ENCODE data around the gene SGMS1.

Gene SGMS1

DNA sequence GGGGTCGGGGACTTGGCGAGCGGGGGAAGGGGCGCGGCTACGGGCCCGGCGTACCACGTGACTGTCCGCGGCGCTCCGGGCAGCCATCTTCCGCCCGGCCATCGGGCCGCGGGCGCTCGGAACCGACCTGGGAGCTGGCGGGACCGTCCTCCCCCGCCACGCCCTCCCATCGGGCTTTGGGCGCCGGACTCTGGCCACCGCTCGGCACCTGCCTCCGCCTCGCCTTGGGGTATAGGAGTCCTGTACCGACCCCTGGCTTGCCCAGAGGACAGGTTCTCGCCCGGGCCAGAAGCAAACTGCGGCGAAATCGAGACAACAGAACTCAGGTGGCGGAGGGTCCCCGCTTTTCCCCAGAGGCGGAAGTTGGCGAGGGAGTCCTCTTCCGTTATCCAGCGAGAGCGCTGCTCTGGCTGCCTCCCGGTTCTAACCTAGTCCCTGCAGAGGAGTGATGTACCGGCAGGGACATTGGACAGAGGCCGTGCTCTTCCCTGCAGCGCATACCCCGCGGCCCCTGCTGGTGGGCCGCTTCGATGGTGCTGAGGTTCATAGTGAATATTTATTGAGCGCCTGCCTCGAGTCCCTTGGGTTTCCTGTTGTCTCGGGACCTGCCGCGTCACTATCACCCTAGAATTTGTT lies 1.2 kb upstream of the SGMS1 start:
- Histone ChIP-seq H4K20me1 (ENCODE audit: control insufficient read depth, insufficient read depth, low read depth, low read length) (no peaks in the 10 kb centered on the region), H3K27me3 (ENCODE audit: control insufficient read depth, low read length) (no peaks in the 10 kb centered on the region), H3F3A (ENCODE audit: control insufficient read depth, insufficient read depth) (peaks cover 13% of the 10 kb centered on the region), H3K27ac (ENCODE audit: low read depth, low read length) (peak overlapping the region; percentile 85), H3K36me3 (ENCODE audit: control insufficient read depth, low read length) (no peaks in the 10 kb centered on the region; the same call in 1 of the 2 replicates), H3K4me3 (ENCODE audit: low read length) (peak overlapping the region; percentile 83), H3K9me3 (ENCODE audit: control insufficient read depth, insufficient read depth, low read length) (no peaks in the 10 kb centered on the region), H3K9me2 (replicated peaks; ENCODE audit: control insufficient read depth, low read length) (no peaks in the 10 kb centered on the region), H3K79me2 (ENCODE audit: control insufficient read depth, low read length) (peaks cover 30% of the 10 kb centered on the region), H3K4me1 (ENCODE audit: control insufficient read depth, low read length) (peaks cover 37% of the 10 kb centered on the region), H3K4me2 (ENCODE audit: low read length) (peak overlapping the region; percentile 94)
- TF ChIP-seq, protein P1, sequence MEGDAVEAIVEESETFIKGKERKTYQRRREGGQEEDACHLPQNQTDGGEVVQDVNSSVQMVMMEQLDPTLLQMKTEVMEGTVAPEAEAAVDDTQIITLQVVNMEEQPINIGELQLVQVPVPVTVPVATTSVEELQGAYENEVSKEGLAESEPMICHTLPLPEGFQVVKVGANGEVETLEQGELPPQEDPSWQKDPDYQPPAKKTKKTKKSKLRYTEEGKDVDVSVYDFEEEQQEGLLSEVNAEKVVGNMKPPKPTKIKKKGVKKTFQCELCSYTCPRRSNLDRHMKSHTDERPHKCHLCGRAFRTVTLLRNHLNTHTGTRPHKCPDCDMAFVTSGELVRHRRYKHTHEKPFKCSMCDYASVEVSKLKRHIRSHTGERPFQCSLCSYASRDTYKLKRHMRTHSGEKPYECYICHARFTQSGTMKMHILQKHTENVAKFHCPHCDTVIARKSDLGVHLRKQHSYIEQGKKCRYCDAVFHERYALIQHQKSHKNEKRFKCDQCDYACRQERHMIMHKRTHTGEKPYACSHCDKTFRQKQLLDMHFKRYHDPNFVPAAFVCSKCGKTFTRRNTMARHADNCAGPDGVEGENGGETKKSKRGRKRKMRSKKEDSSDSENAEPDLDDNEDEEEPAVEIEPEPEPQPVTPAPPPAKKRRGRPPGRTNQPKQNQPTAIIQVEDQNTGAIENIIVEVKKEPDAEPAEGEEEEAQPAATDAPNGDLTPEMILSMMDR (IDR thresholded peaks at IDR 0.05; ENCODE audit: low read depth, low read length, poor library complexity, severe bottlenecking), result peak; percentile 55
- TF ChIP-seq EZH2phosphoT487 (IDR thresholded peaks at IDR 0.05; ENCODE audit: borderline replicate concordance, low read length), result no peak

GRCh38 chr10:50624413-50624865 lies 683 bp upstream of the SGMS1 start:
- Histone ChIP-seq H4K20me1 (ENCODE audit: control insufficient read depth, insufficient read depth, low read depth, low read length) (no peaks in the 10 kb centered on the region), H3K36me3 (ENCODE audit: control insufficient read depth, low read length) (no peaks in the 10 kb centered on the region; the same call in 1 of the 2 replicates), H3K27ac (ENCODE audit: low read depth, low read length) (peak overlapping the region; percentile 85), H3K4me2 (ENCODE audit: low read length) (peak overlapping the region; percentile 94), H3K4me1 (ENCODE audit: control insufficient read depth, low read length) (peaks cover 42% of the 10 kb centered on the region), H3K9me3 (ENCODE audit: control insufficient read depth, insufficient read depth, low read length) (no peaks in the 10 kb centered on the region), H3K9me2 (replicated peaks; ENCODE audit: control insufficient read depth, low read length) (no peaks in the 10 kb centered on the region), H3F3A (ENCODE audit: control insufficient read depth, insufficient read depth) (peaks cover 13% of the 10 kb centered on the region), H3K79me2 (ENCODE audit: control insufficient read depth, low read length) (peaks cover 36% of the 10 kb centered on the region), H3K4me3 (ENCODE audit: low read length) (peak overlapping the region; percentile 83), H3K27me3 (ENCODE audit: control insufficient read depth, low read length) (no peaks in the 10 kb centered on the region)
- TF ChIP-seq, protein P1 (IDR thresholded peaks at IDR 0.05; ENCODE audit: low read depth, low read length, poor library complexity, severe bottlenecking), result no peak
- TF ChIP-seq EZH2phosphoT487 (IDR thresholded peaks at IDR 0.05; ENCODE audit: borderline replicate concordance, low read length), result no peak

GRCh38 chr10:50622706-50623662 lies 772 bp downstream of the SGMS1 start:
- TF ChIP-seq EZH2phosphoT487 (IDR thresholded peaks at IDR 0.05; ENCODE audit: borderline replicate concordance, low read length), result no peak
- TF ChIP-seq, protein P1 (IDR thresholded peaks at IDR 0.05; ENCODE audit: low read depth, low read length, poor library complexity, severe bottlenecking), result no peak
- H3K27me3 ChIP-seq (ENCODE audit: control insufficient read depth, low read length), result no peaks in the 10 kb centered on the region
- no peaks in the 10 kb centered on the region; the same call in 1 of the 2 replicates for H3K36me3 ChIP-seq (ENCODE audit: control insufficient read depth, low read length)
- H3K9me2 ChIP-seq (replicated peaks; ENCODE audit: control insufficient read depth, low read length), result no peaks in the 10 kb centered on the region
- peaks cover 50% of the 10 kb centered on the region for H3K79me2 ChIP-seq (ENCODE audit: control insufficient read depth, low read length)
- H3K9me3 ChIP-seq (ENCODE audit: control insufficient read depth, insufficient read depth, low read length), result no peaks in the 10 kb centered on the region
- H3K4me2 ChIP-seq (ENCODE audit: low read length), result peak overlapping the region; percentile 94
- peaks cover 57% of the 10 kb centered on the region for H3K4me1 ChIP-seq (ENCODE audit: control insufficient read depth, low read length)
- peak overlapping the region; percentile 83 for H3K4me3 ChIP-seq (ENCODE audit: low read length)
- H3F3A ChIP-seq (ENCODE audit: control insufficient read depth, insufficient read depth), result peaks cover 13% of the 10 kb centered on the region
- H3K27ac ChIP-seq (ENCODE audit: low read depth, low read length), result peak overlapping the region; percentile 85
- H4K20me1 ChIP-seq (ENCODE audit: control insufficient read depth, insufficient read depth, low read depth, low read length), result 0 out of 2 replicates have a peak, but pooled peaks cover 4% of the 10 kb centered on the region

Measured in DOHH2 (cell line).